AG08395 (cell line): ENCODE data around the gene BOLA3.
"Not testable (repeated sequence)": the region's sequence is repeated elsewhere in the genome, so short reads cannot be mapped to it uniquely, and the experiment has no call there.

Experiments used
- DNase-seq: peaks from one replicate; pipeline ENCODE4 v3.0.0; 2012; ENCODE audit warnings: mixed read lengths, low spot score

Gene BOLA3

GRCh38 chr2:74148457-74149246 is 940 bp upstream of the BOLA3 start:
- DNase-seq = no peak

DNA sequence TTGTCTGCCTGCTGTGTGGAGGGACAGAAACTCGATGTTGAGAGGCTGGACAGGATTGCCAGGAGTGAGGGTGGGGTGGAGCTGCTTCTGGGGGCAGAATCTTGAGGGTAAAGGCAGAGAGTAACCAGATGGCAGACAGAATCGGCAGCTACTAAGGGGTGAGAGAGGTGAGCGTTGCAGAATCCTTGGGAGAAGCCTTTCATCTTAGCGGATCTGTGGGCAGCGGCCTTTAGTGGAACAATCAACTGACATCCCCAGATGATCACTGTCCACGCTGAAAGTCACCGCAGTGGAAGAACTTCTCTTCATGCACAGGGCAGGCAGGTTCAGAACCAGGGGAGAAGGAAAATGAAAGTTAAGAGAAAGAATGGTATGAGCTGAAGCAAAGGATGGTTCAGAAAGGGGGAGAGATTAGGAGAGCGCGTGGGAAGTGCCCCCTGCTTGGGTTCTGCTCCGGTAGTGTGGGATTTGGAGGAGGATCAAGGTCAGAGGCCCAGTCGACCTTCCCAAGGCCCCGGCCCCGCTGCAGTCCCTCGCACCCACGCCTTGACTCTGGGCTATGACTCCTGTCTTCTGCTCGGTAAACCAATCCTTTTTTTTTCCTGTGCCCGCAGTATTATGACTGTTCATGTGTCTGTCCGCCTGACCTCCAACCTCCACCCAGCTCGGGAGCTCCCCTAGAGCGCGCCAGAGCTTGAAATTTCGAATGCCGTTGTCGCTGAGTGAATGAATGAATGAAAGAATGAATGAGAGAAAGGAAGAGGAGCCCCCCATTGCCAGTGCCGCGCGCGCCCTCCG is 584 bp downstream of the BOLA3 start:
- peak; percentile 48 for DNase-seq

GRCh38 chr2:74142340-74142739 is 5.4 kb downstream of the BOLA3 start:
- DNase-seq = no peak

DNA sequence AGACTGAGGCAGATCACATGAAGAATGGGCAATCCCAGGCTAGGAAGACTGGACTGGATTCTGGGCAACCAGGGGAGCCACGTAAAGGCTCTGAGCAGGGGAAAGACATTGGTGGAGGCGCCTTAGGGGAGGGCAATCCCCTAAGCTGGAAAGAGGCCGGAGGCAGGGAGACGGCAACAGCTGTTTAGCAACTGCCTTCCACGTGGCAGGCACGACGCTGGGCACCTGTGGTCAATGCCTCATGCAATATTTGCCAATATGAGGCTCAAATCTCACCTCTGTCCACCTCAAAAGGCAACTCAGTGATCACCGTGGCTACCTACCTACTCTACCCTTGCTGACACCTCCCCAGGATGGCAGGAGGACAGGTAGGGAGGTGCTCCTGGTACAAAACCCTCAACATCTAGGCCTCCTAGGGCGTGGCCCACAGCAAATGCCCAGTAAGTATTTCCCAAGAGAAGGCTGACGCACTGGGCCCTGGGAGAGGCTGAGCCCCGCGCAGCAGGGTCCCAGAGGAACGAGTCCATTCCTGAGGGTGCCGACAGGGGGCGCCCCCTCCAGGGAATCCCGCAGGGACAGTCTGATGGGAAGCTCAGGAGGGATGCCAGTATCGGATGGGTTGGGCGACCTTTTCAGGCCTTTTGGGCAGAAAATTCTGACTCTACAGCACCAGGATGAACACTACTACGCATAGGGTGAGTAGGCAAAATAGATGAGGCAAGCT is 8.9 kb downstream of the BOLA3 start:
- DNase-seq = no peak

DNA sequence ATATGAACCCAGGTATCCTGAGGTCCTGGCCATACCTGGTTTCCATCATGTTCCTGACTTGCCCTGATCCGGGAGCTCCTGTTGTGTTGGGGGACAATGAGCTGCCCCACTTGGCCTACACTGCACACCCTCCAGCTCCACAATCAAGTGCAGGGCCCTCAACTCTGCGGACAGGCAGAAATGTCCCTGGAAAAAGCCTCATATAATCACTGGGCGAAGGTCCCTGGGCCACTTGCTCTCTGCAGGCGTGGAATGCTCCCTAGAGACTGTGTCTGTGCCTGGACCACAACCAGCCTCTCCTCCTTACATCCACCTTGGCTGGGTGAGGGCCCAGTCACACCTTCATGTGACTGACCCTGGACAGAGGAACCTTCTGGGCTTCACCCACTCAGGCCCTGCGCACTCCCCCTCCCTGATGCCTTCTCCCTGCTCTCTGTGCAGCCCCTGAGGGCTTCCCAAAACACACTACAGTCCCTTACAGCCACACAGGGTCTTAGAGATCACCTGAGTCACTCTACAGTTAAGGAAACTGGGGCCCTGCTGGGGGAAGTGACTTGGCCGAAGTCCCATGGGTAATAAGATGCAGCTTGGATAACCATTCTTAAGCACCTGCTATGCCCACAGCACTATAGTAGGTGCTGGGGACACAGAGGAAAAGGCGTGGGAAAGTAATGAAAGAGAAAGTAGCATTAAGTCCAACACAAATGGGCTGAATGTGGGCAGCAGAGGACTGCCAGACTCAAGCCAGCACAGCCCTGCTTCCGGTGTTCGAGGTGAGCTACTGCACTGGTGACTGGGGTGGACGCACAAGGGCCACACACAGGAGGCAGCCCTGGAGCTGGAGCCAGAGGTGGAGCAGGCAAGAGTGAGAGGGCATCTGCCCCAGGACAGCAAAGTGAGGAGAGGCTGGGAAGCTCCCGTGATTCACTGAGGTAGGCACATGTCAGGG is 9.8 kb downstream of the BOLA3 start:
- DNase-seq = no peak

DNA sequence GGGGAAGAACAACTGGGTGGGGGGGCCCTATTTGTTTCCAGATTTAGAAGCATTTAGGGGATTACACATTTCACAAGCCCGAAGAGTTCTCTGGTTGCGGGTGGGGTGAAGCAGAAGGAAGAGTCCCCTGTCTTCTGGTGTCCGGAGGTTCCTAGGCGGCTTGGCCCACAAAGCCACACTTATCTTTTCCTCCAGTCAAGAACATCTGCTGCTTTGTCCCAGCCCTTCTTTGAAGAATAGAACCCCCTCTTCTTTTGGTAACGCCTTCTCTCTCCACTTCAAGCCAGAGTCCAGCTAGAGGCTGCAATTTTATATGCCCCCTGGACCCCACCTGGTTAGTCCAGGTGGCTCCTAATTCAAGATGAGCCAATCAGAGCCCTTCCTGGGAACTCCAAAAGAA is 15.8 kb downstream of the BOLA3 start:
- no peak for DNase-seq

- DNase-seq = no peak
Observed at GRCh38 chr2:74130211-74130995, 17.3 kb downstream of the BOLA3 start.

DNA sequence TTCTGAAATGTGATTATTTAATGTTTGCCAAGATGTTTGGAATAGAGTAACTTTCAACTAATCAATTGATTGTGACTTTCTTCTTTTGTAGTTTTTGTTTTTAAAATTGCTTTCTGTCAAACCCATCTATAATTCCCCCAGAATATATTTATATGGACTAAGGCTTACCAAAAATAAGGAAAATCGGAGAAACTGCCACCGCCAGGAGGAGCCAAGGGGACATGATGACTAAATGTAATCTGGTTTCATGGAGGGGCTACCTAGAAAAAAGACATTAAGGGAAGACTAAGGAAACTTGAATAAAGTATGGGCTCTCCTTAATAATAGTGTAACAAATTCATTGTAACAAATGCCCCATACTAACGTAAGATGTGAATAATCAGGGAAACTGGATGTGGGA is 19.5 kb downstream of the BOLA3 start:
- DNase-seq = no peak

GRCh38 chr2:74123955-74124354 is 23.8 kb downstream of the BOLA3 start:
- not testable (repeated sequence) for DNase-seq

DNA sequence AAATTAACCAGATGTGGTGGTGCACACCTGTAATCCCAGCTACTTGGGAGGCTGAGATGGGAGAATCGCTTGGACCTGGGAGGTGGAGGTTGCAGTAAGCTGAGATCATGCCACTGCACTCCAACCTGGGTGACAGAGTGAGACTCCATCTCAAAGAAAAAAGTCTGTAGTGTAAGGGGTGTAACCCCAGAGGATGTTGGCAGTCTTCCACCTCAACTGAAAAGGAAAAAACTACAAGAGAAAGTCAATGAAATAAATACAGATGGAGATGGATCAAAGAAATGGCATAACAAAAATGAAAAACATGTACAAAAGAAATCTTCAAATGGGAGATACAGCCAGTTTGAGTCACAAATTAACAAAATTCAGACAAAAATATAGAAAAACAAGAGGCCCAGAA is 25.9 kb downstream of the BOLA3 start:
- not testable (repeated sequence) for DNase-seq

DNA sequence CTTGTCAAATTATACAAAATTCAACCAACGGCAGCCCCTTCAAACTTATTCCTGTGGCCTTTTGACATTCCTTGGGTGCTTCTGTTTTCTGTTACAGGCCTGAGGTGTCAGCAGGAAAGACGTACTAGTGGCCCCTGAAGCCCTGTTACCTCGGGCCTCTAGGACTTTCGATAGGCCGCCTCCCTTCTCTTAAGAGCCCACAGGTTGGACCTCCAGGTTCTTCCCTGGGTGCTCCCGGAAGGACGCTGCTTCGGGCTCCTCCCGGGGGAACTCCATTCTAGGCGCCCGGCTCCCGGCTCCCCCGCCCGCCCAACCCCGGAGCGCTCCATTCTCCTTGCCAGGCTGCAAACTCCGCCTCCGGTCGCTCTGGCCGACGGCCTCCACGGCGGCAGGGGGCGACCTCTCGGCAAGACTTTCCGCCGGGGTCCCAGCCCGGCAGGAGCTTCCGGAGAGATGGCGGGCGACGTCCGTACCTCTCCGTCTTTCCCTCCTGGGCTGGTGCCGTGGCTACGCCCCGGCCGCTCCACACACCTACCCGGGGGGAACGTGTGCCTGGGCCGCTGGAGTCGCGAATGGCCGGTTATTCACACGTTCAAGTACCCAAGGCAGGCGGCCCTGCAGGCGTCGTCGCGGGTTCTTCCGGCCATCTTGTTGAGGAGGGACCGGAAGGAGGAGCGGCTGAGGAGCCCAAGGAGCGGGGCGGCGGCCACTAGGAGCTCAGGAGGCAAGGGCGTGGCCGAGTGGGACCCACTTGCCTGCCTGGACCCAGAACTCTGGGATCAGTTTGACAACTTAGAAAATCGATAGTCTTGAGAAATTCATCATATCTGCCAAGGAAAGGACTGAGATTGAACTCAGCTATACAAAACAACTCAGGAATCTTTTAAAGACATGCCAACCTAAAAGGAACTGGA is 27.5 kb downstream of the BOLA3 start:
- DNase-seq = peak; percentile 91

DNA sequence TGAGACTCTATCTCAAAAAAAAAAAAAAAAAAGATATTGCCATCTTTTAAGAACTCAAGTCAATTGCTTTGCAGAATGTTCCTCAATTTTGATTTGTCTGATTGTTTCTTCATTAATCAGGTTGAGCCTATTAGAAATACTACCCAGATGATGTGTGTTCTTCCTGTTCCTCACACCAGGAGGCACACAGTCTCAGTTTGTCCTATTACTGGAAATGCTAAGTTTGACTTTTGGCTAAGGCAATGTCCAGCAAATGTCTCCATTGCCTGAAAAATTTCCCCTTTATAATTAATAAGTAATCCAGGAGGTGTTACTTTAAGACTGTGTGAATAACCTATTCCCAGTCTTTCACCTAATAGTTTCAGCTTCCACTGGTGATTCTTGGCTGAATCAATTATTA is 28.4 kb downstream of the BOLA3 start:
- no peak for DNase-seq

GRCh38 chr2:74111380-74111779 is 36.3 kb downstream of the BOLA3 start:
- no peak for DNase-seq

- no peak for DNase-seq
Observed at GRCh38 chr2:74110537-74110936, 37.2 kb downstream of the BOLA3 start.

GRCh38 chr2:74109551-74109950 is 38.2 kb downstream of the BOLA3 start:
- DNase-seq = no peak

DNA sequence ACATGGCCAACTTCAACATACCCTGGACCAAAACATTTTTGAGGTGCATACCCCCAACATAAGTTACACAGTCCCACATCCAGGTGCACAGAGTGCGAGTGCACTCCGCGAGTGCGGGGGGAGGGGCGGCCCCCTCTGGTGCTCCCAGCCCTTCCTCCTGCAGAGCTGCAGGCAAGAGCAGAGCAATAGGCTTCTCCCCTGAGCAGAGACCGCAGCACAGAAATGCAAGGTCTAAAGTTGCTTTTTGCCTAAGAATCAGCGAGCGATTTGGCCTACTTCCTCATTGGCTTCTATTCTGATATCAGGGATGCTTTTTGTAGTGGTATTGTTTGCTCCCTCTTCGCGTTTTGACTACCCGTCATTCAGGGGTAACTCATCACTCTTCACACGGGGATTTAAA is 40.6 kb downstream of the BOLA3 start:
- no peak for DNase-seq

GRCh38 chr2:74105413-74105812 is 42.3 kb downstream of the BOLA3 start:
- no peak for DNase-seq

- no peak for DNase-seq
Observed at GRCh38 chr2:74104839-74105238, 42.9 kb downstream of the BOLA3 start.

DNA sequence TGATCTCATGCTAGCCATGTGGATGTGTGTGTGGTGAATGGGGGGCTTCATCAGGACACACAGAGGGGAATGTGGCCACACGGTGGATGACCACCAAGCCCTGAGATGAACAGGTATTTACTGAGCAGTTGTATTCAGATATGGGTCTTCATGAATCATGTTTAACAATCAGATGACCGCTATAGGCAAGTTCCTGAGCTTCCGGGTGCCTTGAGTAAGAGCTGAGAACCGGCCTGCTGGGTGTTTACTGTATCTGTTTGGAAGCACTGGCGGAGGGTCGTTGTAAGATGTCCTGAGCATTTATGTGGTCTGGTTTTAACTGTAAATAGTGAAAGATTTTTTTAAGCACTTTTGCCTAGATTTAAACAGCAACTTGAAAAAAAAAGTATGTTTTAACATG is 43.9 kb downstream of the BOLA3 start:
- no peak for DNase-seq

DNA sequence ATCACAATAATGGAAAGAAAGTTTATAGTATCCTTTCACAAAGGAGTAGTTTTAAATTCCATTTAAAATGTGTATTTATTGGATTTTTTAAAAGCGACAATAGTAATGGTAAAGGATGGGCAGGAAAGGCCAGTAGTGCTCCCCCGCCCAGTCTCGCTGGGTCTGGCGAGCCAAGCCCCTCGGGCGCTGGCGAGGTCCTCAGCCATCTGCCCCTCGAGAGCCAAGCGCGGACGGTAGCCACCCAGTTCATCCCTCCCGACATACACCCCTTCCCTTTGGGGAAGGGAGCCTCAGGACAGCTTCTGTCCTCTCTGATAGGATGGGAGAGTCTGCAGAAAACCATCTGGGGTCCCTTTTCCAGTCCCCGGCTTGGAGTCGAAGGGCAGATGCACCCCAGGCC is 45.2 kb downstream of the BOLA3 start:
- DNase-seq = no peak
